NOMO-1 treated with dmso at 0.1 percent for 144 hours (cell line): ENCODE data around the gene CANX.
"Not testable (repeated sequence)": the region's sequence is repeated elsewhere in the genome, so short reads cannot be mapped to it uniquely, and the experiment has no call there.

ENCODE experiments used
- DNase-seq: peaks from one replicate; lab custom pipeline; 2025; ENCODE audit not compliant: unreplicated experiment; lab: John Stamatoyannopoulos, UW

The CANX gene

GRCh38 chr5:179699616-179700237 lies 960 bp downstream of the CANX start:
- no peak for DNase-seq

- DNase-seq = no peak
These were observed 1.7 kb downstream of the CANX start for GRCh38 chr5:179700401-179700918.

- no peak for DNase-seq
These were observed 17.5 kb downstream of the CANX start for GRCh38 chr5:179716286-179716685.

- DNase-seq = no peak
These were observed 21.5 kb downstream of the CANX start for GRCh38 chr5:179720222-179720621.

GRCh38 chr5:179724163-179724562 lies 25.4 kb downstream of the CANX start:
- DNase-seq = no peak

GRCh38 chr5:179727106-179727505 lies 28.3 kb downstream of the CANX start:
- no peak for DNase-seq

GRCh38 chr5:179729303-179729702 lies 30.5 kb downstream of the CANX start:
- DNase-seq = no peak

- DNase-seq = no peak
These were observed 31.0 kb downstream of the CANX start for GRCh38 chr5:179729727-179730126.

GRCh38 chr5:179730356-179730755 lies 31.6 kb downstream of the CANX start:
- DNase-seq = no peak

- DNase-seq = no peak
These were observed 32.1 kb downstream of the CANX start for GRCh38 chr5:179730852-179731251.

- DNase-seq = peak; percentile 85
These were observed 33.1 kb downstream of the CANX start for GRCh38 chr5:179731791-179732411.

GRCh38 chr5:179732412-179732917 lies 33.7 kb downstream of the CANX start, which contains the start of gene MAML1:
Gene MAML1 (plus strand): TSS chr5:179732822. CDS start chr5:179733113, 291 bp downstream.
- peak; percentile 100 for DNase-seq

- no peak for DNase-seq
These were observed 34.4 kb downstream of the CANX start for GRCh38 chr5:179732918-179733771.

GRCh38 chr5:179733772-179734126 lies 35.0 kb downstream of the CANX start:
- DNase-seq = no peak

GRCh38 chr5:179734536-179735164 lies 35.9 kb downstream of the CANX start:
- DNase-seq = no peak

GRCh38 chr5:179738742-179739141 lies 40.0 kb downstream of the CANX start:
- DNase-seq = no peak

GRCh38 chr5:179744106-179744505 lies 45.3 kb downstream of the CANX start:
- not testable (repeated sequence) for DNase-seq

- no peak for DNase-seq
These were observed 48.1 kb downstream of the CANX start for GRCh38 chr5:179746872-179747271.

GRCh38 chr5:179747811-179748210 lies 49.0 kb downstream of the CANX start:
- DNase-seq = no peak

GRCh38 chr5:179749857-179750508 lies 51.2 kb downstream of the CANX start:
- no peak for DNase-seq

GRCh38 chr5:179753971-179754370 lies 55.2 kb downstream of the CANX start:
- no peak for DNase-seq
